ENCODE data around the gene ELP4.

ELP4 gene

GRCh38 chr11:31815711-31816467, 306.3 kb downstream of the ELP4 start:
- FAIRE-seq, result no peak

GRCh38 chr11:31816468-31817053, 307.0 kb downstream of the ELP4 start:
- FAIRE-seq, result no peak

GRCh38 chr11:31817054-31817620, 307.6 kb downstream of the ELP4 start:
- FAIRE-seq, result no peak

GRCh38 chr11:31817621-31818424, 308.3 kb downstream of the ELP4 start:
- FAIRE-seq, result no peak

- no peak for FAIRE-seq
Measured at GRCh38 chr11:31818425-31818755, 308.8 kb downstream of the ELP4 start.

- FAIRE-seq, result no peak
Measured at GRCh38 chr11:31818874-31819331, 309.3 kb downstream of the ELP4 start.

- no peak for FAIRE-seq
Measured at GRCh38 chr11:31819621-31820437, 310.3 kb downstream of the ELP4 start.

GRCh38 chr11:31820438-31820818, 310.9 kb downstream of the ELP4 start:
- no peak for FAIRE-seq

- FAIRE-seq, result no peak
Measured at GRCh38 chr11:31821235-31821764, 311.7 kb downstream of the ELP4 start.

GRCh38 chr11:31821766-31822165, 312.2 kb downstream of the ELP4 start:
- FAIRE-seq, result no peak

- no peak for FAIRE-seq
Measured at GRCh38 chr11:31822175-31822926, 312.8 kb downstream of the ELP4 start.

GRCh38 chr11:31822927-31823643, 313.5 kb downstream of the ELP4 start:
- FAIRE-seq, result no peak

GRCh38 chr11:31823644-31824331, 314.2 kb downstream of the ELP4 start:
- FAIRE-seq, result no peak

GRCh38 chr11:31824332-31824878, 314.8 kb downstream of the ELP4 start:
- FAIRE-seq, result no peak

GRCh38 chr11:31824879-31825837, 315.6 kb downstream of the ELP4 start:
- no peak for FAIRE-seq

- FAIRE-seq, result no peak
Measured at GRCh38 chr11:31825838-31826484, 316.4 kb downstream of the ELP4 start.

GRCh38 chr11:31826536-31827438, 317.2 kb downstream of the ELP4 start:
- no peak for FAIRE-seq

Data from G401.6 (cell line).